Fibroblast of lung (primary cell): ENCODE results near the gene SMARCAL1.

Experiments
- EZH2 ChIP-seq: IDR thresholded peaks from 2 replicates; pipeline ENCODE4 v1.5.1; 2012; ENCODE audit warnings: low read length, control low read depth, mild to moderate bottlenecking; ENCODE audit errors: missing control alignments
- TF ChIP-seq, protein P1 (sequence below), 2 donors: IDR thresholded peaks in 1 of 2; conservative IDR thresholded peaks in 1 of 2; 1 replicate in 1 of 2; 2 replicates in 1 of 2; pipeline ENCODE4 v1.5.1; 2011 to 2012; ENCODE audit warnings: low read length in 2 of 2, control low read depth in 1 of 2, inconsistent platforms in 1 of 2, low read depth in 1 of 2, mild to moderate bottlenecking in 1 of 2

GRCh38 chr2:216385478-216385877, 26.8 kb upstream of the SMARCAL1 start:
- TF ChIP-seq, protein P1, sequence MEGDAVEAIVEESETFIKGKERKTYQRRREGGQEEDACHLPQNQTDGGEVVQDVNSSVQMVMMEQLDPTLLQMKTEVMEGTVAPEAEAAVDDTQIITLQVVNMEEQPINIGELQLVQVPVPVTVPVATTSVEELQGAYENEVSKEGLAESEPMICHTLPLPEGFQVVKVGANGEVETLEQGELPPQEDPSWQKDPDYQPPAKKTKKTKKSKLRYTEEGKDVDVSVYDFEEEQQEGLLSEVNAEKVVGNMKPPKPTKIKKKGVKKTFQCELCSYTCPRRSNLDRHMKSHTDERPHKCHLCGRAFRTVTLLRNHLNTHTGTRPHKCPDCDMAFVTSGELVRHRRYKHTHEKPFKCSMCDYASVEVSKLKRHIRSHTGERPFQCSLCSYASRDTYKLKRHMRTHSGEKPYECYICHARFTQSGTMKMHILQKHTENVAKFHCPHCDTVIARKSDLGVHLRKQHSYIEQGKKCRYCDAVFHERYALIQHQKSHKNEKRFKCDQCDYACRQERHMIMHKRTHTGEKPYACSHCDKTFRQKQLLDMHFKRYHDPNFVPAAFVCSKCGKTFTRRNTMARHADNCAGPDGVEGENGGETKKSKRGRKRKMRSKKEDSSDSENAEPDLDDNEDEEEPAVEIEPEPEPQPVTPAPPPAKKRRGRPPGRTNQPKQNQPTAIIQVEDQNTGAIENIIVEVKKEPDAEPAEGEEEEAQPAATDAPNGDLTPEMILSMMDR (conservative IDR thresholded peaks at IDR 0.05 in 1 of 2, IDR thresholded peaks at IDR 0.05 in 1 of 2; ENCODE audit: low read depth in 1 of 2, low read length in 2 of 2): no peak
- TF ChIP-seq EZH2: no peak
